Muscle layer of duodenum (tissue), 2 donors: ENCODE results near the gene FAM174C.

Experiments used
- H3K27ac ChIP-seq: one replicate; pipeline ENCODE4 v1.7.0; 2013; ENCODE audit warnings: mild to moderate bottlenecking, low read length
- H3K27me3 ChIP-seq: one replicate; pipeline ENCODE4 v1.7.0; 2013; ENCODE audit warnings: low read depth, mild to moderate bottlenecking, control low read depth, low read length
- H3K36me3 ChIP-seq, 2 donors: one replicate each; pipeline ENCODE4 v1.7.0; 2013; ENCODE audit warnings: low read length in 2 of 2, control low read depth in 1 of 2, mild to moderate bottlenecking in 1 of 2; ENCODE audit not compliant: insufficient read depth in 2 of 2, control insufficient read depth in 1 of 2
- H3K4me1 ChIP-seq, 2 donors: one replicate each; pipeline ENCODE4 v1.7.0; 2013; ENCODE audit warnings: low read length in 2 of 2, mild to moderate bottlenecking in 2 of 2, control low read depth in 1 of 2, moderate library complexity in 1 of 2; ENCODE audit not compliant: insufficient read depth in 2 of 2, control insufficient read depth in 1 of 2
- H3K4me3 ChIP-seq, 2 donors: one replicate each; pipeline ENCODE4 v1.7.0; 2013; ENCODE audit warnings: low read length in 2 of 2, low read depth in 1 of 2, mild to moderate bottlenecking in 1 of 2
- H3K9me3 ChIP-seq, 2 donors: one replicate each; pipeline ENCODE4 v1.7.0; 2013; ENCODE audit warnings: low read length in 2 of 2, control low read depth in 1 of 2, mild to moderate bottlenecking in 1 of 2; ENCODE audit not compliant: control insufficient read depth in 1 of 2
- donor health status: healthy.

FAM174C gene

DNA sequence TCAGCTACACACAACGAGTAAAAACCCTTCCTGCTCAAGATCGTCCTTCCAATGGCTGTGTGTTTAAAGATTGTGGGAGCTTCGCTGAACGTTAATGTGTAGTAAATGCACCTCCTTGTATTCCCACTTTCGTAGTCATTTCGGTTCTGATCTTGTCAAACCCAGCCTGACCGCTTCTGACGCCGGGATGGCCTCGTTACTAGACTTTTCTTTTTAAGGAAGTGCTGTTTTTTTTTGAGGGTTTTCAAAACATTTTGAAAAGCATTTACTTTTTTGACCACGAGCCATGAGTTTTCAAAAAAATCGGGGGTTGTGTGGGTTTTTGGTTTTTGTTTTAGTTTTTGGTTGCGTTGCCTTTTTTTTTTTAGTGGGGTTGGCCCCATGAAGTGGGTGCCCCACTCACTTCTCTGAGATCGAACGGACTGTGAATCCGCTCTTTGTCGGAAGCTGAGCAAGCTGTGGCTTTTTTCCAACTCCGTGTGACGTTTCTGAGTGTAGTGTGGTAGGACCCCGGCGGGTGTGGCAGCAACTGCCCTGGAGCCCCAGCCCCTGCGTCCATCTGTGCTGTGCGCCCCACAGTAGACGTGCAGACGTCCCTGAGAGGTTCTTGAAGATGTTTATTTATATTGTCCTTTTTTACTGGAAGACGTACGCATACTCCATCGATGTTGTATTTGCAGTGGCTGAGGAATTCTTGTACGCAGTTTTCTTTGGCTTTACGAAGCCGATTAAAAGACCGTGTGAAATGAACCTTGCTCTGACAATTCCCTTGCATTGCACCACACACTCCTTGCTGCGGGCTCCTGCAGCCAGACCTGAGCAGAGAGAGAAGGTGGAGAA lies 2.7 kb upstream of the FAM174C start:
- Histone ChIP-seq H3K9me3 (no peaks in the 10 kb centered on the region), H3K4me1 (peaks cover 22 to 78% of the 10 kb centered on the region in 2 donors), H3K27me3 (no peaks in the 10 kb centered on the region), H3K36me3 (peaks cover 35 to 43% of the 10 kb centered on the region in 2 donors), H3K4me3 (peak overlapping the region in 1 of 2 donors; percentile 95), H3K27ac (no peak overlapping the region)

DNA sequence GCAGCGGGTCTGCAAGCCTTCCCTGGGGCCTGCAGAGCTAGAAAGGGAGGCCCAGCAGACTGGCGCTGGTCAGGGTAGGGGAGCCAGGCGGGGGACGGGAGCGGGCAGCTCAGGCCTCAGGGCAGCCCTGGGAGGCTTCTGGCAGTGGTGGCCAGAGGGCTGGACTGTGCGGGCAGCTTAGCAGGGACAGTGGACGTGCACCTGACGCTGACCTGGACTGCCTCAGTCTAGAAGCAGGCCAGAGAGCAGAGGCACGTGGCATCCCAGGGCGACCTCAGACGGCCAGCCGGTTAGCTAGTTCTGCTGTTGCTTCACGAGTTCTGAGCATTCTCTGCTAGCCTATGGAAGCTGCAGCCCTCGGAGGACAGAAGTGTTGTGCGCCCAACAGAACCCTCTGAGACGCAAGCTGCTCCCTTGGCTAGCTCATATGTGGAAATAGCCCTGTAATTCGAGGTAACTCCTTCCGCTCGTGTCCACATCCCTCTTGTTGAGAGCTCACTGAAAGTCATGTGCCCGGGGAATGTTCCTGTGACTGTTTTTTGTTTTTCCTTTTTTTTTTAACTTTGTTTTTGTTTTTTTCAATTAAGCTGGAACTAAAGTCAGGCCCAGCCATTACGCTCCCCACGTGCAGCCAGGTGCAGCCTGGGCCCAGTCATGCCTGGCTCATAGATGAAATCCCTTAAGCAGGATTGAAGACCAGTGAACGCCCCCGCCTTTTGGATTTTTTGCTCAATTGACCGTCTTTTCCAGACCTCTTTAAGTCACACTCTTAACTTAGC lies 1.9 kb upstream of the FAM174C start:
- H3K4me3 ChIP-seq = peak overlapping the region in 1 of 2 donors; percentile 95
- no peaks in the 10 kb centered on the region for H3K9me3 ChIP-seq
- H3K4me1 ChIP-seq = peaks cover 22 to 70% of the 10 kb centered on the region in 2 donors
- no peaks in the 10 kb centered on the region for H3K27me3 ChIP-seq
- H3K27ac ChIP-seq = no peak overlapping the region
- H3K36me3 ChIP-seq = peaks cover 35 to 43% of the 10 kb centered on the region in 2 donors

GRCh38 chr19:1274081-1274851 lies 1.1 kb upstream of the FAM174C start:
- H3K9me3 ChIP-seq = no peaks in the 10 kb centered on the region
- no peak overlapping the region for H3K27ac ChIP-seq
- peaks cover 18 to 65% of the 10 kb centered on the region in 2 donors for H3K4me1 ChIP-seq
- H3K27me3 ChIP-seq = no peaks in the 10 kb centered on the region
- peak overlapping the region in 1 of 2 donors; percentile 71 for H3K4me3 ChIP-seq
- H3K36me3 ChIP-seq = peaks cover 39 to 49% of the 10 kb centered on the region in 2 donors

GRCh38 chr19:1274852-1275259 lies 474 bp upstream of the FAM174C start:
- H3K36me3 ChIP-seq = peaks cover 42 to 46% of the 10 kb centered on the region in 2 donors
- H3K27ac ChIP-seq = no peak overlapping the region
- peaks cover 18 to 63% of the 10 kb centered on the region in 2 donors for H3K4me1 ChIP-seq

GRCh38 chr19:1275976-1276627 lies 772 bp downstream of the FAM174C start:
- Histone ChIP-seq H3K4me1 (peaks cover 11 to 50% of the 10 kb centered on the region in 2 donors), H3K27me3 (no peaks in the 10 kb centered on the region), H3K36me3 (peaks cover 37 to 46% of the 10 kb centered on the region in 2 donors), H3K4me3 (peak overlapping the region; percentile 57 to 71), H3K9me3 (no peaks in the 10 kb centered on the region), H3K27ac (peak overlapping the region; percentile 87)

More at GRCh38 chr19:1274852-1275259, 474 bp upstream of the FAM174C start:
- Histone ChIP-seq H3K9me3 (no peaks in the 10 kb centered on the region), H3K27me3 (no peaks in the 10 kb centered on the region), H3K4me3 (peak overlapping the region; percentile 11 to 71)

GRCh38 chr19:1276628-1277022 lies 1.3 kb downstream of the FAM174C start:
- Histone ChIP-seq H3K4me3 (peak overlapping the region; percentile 57 to 71), H3K27me3 (no peaks in the 10 kb centered on the region), H3K36me3 (peaks cover 32 to 42% of the 10 kb centered on the region in 2 donors), H3K9me3 (no peaks in the 10 kb centered on the region), H3K27ac (peak overlapping the region; percentile 87), H3K4me1 (peaks cover 6 to 45% of the 10 kb centered on the region in 2 donors)

- Histone ChIP-seq H3K9me3 (no peaks in the 10 kb centered on the region), H3K4me3 (no peak overlapping the region), H3K36me3 (peaks cover 28 to 38% of the 10 kb centered on the region in 2 donors), H3K27ac (no peak overlapping the region), H3K4me1 (peaks cover 2 to 41% of the 10 kb centered on the region in 2 donors), H3K27me3 (no peaks in the 10 kb centered on the region)
Observed at GRCh38 chr19:1277061-1277460, 1.7 kb downstream of the FAM174C start.

GRCh38 chr19:1278074-1278473 lies 2.7 kb downstream of the FAM174C start:
- H3K27me3 ChIP-seq = peaks cover under 1% of the 10 kb centered on the region
- H3K27ac ChIP-seq = no peak overlapping the region
- H3K4me1 ChIP-seq = peaks cover 0 to 31% of the 10 kb centered on the region in 2 donors
- H3K36me3 ChIP-seq = peaks cover 18 to 29% of the 10 kb centered on the region in 2 donors
- no peak overlapping the region for H3K4me3 ChIP-seq
- H3K9me3 ChIP-seq = no peaks in the 10 kb centered on the region

DNA sequence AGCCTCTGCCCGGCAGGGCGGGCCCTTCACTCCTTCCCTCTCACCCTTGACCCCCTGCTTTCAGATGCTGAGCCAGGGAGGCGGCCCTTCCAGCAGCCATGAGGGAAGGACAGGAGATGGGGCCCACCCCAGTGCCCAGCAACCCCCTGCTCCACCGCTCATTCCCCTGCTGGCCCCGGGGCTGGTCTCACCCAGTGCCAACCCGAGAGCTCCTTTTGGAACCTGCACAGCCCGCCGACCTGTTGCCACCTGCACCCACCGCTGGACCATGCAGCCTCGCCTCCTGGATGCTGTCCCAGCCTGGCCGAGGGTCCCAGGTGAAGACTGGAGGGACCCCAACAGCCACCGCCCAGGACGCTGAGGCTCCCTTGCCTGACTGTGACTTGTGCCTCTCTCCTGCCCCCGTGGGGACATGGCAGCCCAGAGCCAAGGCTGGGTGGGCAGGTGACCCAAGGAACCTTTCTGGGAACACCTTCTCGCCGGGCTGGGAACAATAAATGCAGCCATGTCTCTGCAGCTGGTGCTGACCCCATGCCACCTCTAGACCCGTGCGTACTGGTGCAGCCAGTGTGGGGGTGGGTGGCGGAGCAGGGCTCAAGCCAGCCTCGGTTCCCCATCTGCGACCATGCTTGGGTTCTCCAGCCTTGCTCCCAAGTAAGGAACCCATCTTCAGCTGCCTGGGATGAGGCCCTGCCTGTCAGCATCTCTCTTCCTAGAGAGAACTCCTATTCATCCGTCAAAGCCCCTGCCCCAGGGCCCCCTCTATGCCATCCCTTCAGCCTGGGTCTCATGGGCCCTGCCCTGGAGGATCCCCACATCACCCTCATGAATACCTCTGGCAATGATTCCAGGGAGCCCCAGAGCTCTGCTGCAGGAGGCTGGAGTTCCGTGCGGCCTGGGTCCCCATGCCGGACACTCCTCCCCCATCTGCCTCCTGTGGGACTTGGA lies 3.7 kb downstream of the FAM174C start:
- Histone ChIP-seq H3K9me3 (no peaks in the 10 kb centered on the region), H3K27me3 (peaks cover 7% of the 10 kb centered on the region), H3K4me3 (no peak overlapping the region), H3K4me1 (peaks cover 0 to 21% of the 10 kb centered on the region in 2 donors), H3K27ac (no peak overlapping the region), H3K36me3 (peaks cover 8 to 20% of the 10 kb centered on the region in 2 donors)
